ENCODE measurements around the gene ETFA.

Gene ETFA

GRCh38 chr15:76342058-76342381, 30.8 kb upstream of the ETFA start:
- H3K9me3 ChIP-seq (replicated peaks; ENCODE audit: insufficient read depth, low read length), result no peaks in the 10 kb centered on the region
- H3F3A ChIP-seq (ENCODE audit: insufficient read depth, low read length), result no peaks in the 10 kb centered on the region
- no peak overlapping the region for H3K9ac ChIP-seq (ENCODE audit: low read length)
- H3K79me2 ChIP-seq (ENCODE audit: low read length), result no peaks in the 10 kb centered on the region
- H3K4me1 ChIP-seq (ENCODE audit: low read length), result no peaks in the 10 kb centered on the region; the same call in 1 of the 2 replicates
- no peak overlapping the region for H3K4me2 ChIP-seq (ENCODE audit: low read depth, low read length)
- TF ChIP-seq EZH2phosphoT487 (IDR thresholded peaks at IDR 0.05; ENCODE audit: low read length), result no peak
- TF ChIP-seq EZH2 (optimal IDR thresholded peaks at IDR 0.05; ENCODE audit: low read depth, low read length), result no peak
- TF ChIP-seq, protein P1, sequence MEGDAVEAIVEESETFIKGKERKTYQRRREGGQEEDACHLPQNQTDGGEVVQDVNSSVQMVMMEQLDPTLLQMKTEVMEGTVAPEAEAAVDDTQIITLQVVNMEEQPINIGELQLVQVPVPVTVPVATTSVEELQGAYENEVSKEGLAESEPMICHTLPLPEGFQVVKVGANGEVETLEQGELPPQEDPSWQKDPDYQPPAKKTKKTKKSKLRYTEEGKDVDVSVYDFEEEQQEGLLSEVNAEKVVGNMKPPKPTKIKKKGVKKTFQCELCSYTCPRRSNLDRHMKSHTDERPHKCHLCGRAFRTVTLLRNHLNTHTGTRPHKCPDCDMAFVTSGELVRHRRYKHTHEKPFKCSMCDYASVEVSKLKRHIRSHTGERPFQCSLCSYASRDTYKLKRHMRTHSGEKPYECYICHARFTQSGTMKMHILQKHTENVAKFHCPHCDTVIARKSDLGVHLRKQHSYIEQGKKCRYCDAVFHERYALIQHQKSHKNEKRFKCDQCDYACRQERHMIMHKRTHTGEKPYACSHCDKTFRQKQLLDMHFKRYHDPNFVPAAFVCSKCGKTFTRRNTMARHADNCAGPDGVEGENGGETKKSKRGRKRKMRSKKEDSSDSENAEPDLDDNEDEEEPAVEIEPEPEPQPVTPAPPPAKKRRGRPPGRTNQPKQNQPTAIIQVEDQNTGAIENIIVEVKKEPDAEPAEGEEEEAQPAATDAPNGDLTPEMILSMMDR (IDR thresholded peaks at IDR 0.05; ENCODE audit: low read length), result no peak
- H3K27me3 ChIP-seq (replicated peaks; ENCODE audit: insufficient read depth, low read length), result 0 out of 2 replicates have a peak, but pooled peaks cover 6% of the 10 kb centered on the region
- no peaks in the 10 kb centered on the region for H3K36me3 ChIP-seq (replicated peaks; ENCODE audit: insufficient read depth, low read length)
- DNase-seq, result no peak
- H4K20me1 ChIP-seq (ENCODE audit: insufficient read depth, low read length), result no peaks in the 10 kb centered on the region
- no peak overlapping the region for H3K4me3 ChIP-seq (ENCODE audit: low read length)
- no peak overlapping the region for H3K27ac ChIP-seq (ENCODE audit: low read length)
- H3K9me2 ChIP-seq (replicated peaks; ENCODE audit: insufficient read depth, low read length), result no peaks in the 10 kb centered on the region
- no peak overlapping the region for H2AFZ ChIP-seq (ENCODE audit: low read length)

DNA sequence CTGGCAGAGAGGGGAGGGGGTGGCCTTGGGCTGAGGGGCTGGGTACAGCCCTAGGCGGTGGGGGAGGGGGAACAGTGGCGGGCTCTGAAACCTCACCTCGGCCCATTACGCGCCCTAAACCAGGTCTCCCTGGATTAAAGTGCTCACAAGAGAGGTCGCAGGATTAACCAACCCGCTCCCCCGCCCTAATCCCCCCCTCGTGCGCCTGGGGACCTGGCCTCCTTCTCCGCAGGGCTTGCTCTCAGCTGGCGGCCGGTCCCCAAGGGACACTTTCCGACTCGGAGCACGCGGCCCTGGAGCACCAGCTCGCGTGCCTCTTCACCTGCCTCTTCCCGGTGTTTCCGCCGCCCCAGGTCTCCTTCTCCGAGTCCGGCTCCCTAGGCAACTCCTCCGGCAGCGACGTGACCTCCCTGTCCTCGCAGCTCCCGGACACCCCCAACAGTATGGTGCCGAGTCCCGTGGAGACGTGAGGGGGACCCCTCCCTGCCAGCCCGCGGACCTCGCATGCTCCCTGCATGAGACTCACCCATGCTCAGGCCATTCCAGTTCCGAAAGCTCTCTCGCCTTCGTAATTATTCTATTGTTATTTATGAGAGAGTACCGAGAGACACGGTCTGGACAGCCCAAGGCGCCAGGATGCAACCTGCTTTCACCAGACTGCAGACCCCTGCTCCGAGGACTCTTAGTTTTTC, 30.2 kb upstream of the ETFA start:
- Histone ChIP-seq H3K4me3 (ENCODE audit: low read length) (no peak overlapping the region; the same call in 1 of the 2 replicates), H3K27ac (ENCODE audit: low read length) (no peak overlapping the region), H3K4me1 (ENCODE audit: low read length) (no peaks in the 10 kb centered on the region; the same call in 1 of the 2 replicates), H3K4me2 (ENCODE audit: low read depth, low read length) (peak overlapping the region; percentile 94), H3K9ac (ENCODE audit: low read length) (no peak overlapping the region), H3K9me2 (replicated peaks; ENCODE audit: insufficient read depth, low read length) (no peaks in the 10 kb centered on the region), H3K36me3 (replicated peaks; ENCODE audit: insufficient read depth, low read length) (no peaks in the 10 kb centered on the region), H3K79me2 (ENCODE audit: low read length) (no peaks in the 10 kb centered on the region), H3K27me3 (replicated peaks; ENCODE audit: insufficient read depth, low read length) (0 out of 2 replicates have a peak, but pooled peaks cover 6% of the 10 kb centered on the region), H4K20me1 (ENCODE audit: insufficient read depth, low read length) (no peaks in the 10 kb centered on the region), H3K9me3 (replicated peaks; ENCODE audit: insufficient read depth, low read length) (no peaks in the 10 kb centered on the region), H2AFZ (ENCODE audit: low read length) (no peak overlapping the region), H3F3A (ENCODE audit: insufficient read depth, low read length) (no peaks in the 10 kb centered on the region)
- TF ChIP-seq, protein P1 (IDR thresholded peaks at IDR 0.05; ENCODE audit: low read length), result no peak
- TF ChIP-seq EZH2phosphoT487 (IDR thresholded peaks at IDR 0.05; ENCODE audit: low read length) (no peak), EZH2 (optimal IDR thresholded peaks at IDR 0.05; ENCODE audit: low read depth, low read length) (no peak)
- no peak for DNase-seq

- Histone ChIP-seq H3K27me3 (replicated peaks; ENCODE audit: insufficient read depth, low read length) (0 out of 2 replicates have a peak, but pooled peaks cover 6% of the 10 kb centered on the region), H3K27ac (ENCODE audit: low read length) (no peak overlapping the region), H3K4me3 (ENCODE audit: low read length) (peak overlapping the region; percentile 68), H3K79me2 (ENCODE audit: low read length) (no peaks in the 10 kb centered on the region), H4K20me1 (ENCODE audit: insufficient read depth, low read length) (no peaks in the 10 kb centered on the region), H2AFZ (ENCODE audit: low read length) (peak overlapping the region; percentile 80), H3K9me2 (replicated peaks; ENCODE audit: insufficient read depth, low read length) (no peaks in the 10 kb centered on the region), H3K4me2 (ENCODE audit: low read depth, low read length) (peak overlapping the region; percentile 94), H3K4me1 (ENCODE audit: low read length) (no peaks in the 10 kb centered on the region; the same call in 1 of the 2 replicates), H3K36me3 (replicated peaks; ENCODE audit: insufficient read depth, low read length) (no peaks in the 10 kb centered on the region), H3K9me3 (replicated peaks; ENCODE audit: insufficient read depth, low read length) (no peaks in the 10 kb centered on the region), H3K9ac (ENCODE audit: low read length) (peak overlapping the region; percentile 48; the same call in 1 of the 2 replicates), H3F3A (ENCODE audit: insufficient read depth, low read length) (no peaks in the 10 kb centered on the region)
- TF ChIP-seq, protein P1 (IDR thresholded peaks at IDR 0.05; ENCODE audit: low read length), result peak; percentile 34
- no peak for TF ChIP-seq EZH2phosphoT487 (IDR thresholded peaks at IDR 0.05; ENCODE audit: low read length)
- TF ChIP-seq EZH2 (optimal IDR thresholded peaks at IDR 0.05; ENCODE audit: low read depth, low read length), result no peak
- peak; percentile 43 for DNase-seq
Observed at GRCh38 chr15:76340803-76341365, 29.6 kb upstream of the ETFA start.
